Smooth muscle cell (in vitro differentiated cells): Measurements from ENCODE around the gene CRB2. TPM values are rescaled to one million over a fixed set of nuclear protein-coding genes. Genes with fewer than 3 reads are reported as not detected.
"Not testable (repeated sequence)": the region's sequence is repeated elsewhere in the genome, so short reads cannot be mapped to it uniquely, and the experiment has no call there.

ENCODE experiments used
- DNase-seq: peaks from one replicate; lab custom pipeline; 2025; ENCODE audit not compliant: unreplicated experiment; lab: John Stamatoyannopoulos, UW
- H2AFZ ChIP-seq: fragments of 200-600 bp; sonication (generic); 2 replicates; pipeline ENCODE4 v1.6.0; 2016; ENCODE audit warnings: antibody characterized with exemption, low read depth, mild to moderate bottlenecking
- H3F3A ChIP-seq: fragments of 200-600 bp; sonication (generic); 2 replicates; pipeline ENCODE4 v1.6.0; 2017; ENCODE audit warnings: antibody characterized with exemption, low read depth
- H3K27ac ChIP-seq: fragments of 200-600 bp; sonication (generic); 2 replicates; pipeline ENCODE4 v1.5.1; 2016; ENCODE audit warnings: low read depth, mild to moderate bottlenecking
- H3K27me3 ChIP-seq: fragments of 200-600 bp; sonication (generic); 2 replicates; pipeline ENCODE4 v1.6.1; 2016; ENCODE audit warnings: low read depth, mild to moderate bottlenecking
- H3K36me3 ChIP-seq: fragments of 200-600 bp; sonication (generic); 2 replicates; pipeline ENCODE4 v1.5.1; 2016; ENCODE audit warnings: low read depth
- H3K4me1 ChIP-seq: fragments of 200-600 bp; sonication (generic); 2 replicates; pipeline ENCODE4 v1.5.1; 2016; ENCODE audit warnings: low read depth
- H3K4me2 ChIP-seq: fragments of 200-600 bp; sonication (generic); 2 replicates; pipeline ENCODE4 v1.6.0; 2016; ENCODE audit warnings: mild to moderate bottlenecking
- H3K4me3 ChIP-seq: fragments of 200-600 bp; sonication (generic); 2 replicates; pipeline ENCODE4 v1.5.1; 2016; ENCODE audit warnings: mild to moderate bottlenecking
- H3K79me2 ChIP-seq: fragments of 200-600 bp; sonication (generic); 2 replicates; pipeline ENCODE4 v1.6.0; 2016; ENCODE audit warnings: low read depth, mild to moderate bottlenecking
- H3K9ac ChIP-seq: fragments of 200-600 bp; sonication (generic); 2 replicates; pipeline ENCODE4 v1.6.0; 2016; ENCODE audit warnings: low read depth
- H3K9me3 ChIP-seq: fragments of 200-600 bp; sonication (generic); replicated peaks from 2 replicates; pipeline ENCODE4 v1.5.1; 2016; ENCODE audit warnings: low read depth
- H4K20me1 ChIP-seq: fragments of 200-600 bp; sonication (generic); 2 replicates; pipeline ENCODE4 v1.6.0; 2016; ENCODE audit warnings: low read depth
- CTCF ChIP-seq: fragments of 200-600 bp; sonication (generic); IDR thresholded peaks from 2 replicates; pipeline ENCODE4 v1.5.1; 2017; ENCODE audit warnings: borderline replicate concordance, mild to moderate bottlenecking, antibody characterized with exemption; ENCODE audit not compliant: insufficient read depth, poor library complexity, severe bottlenecking
- WGBS: methylation state at CpG from one replicate; pipeline ENCODE4 v1.1.7; 2016; ENCODE audit warnings: low lambda C conversion rate; 5-methylcytosine and 5-hydroxymethylcytosine counted together
- polyA plus RNA-seq: library from polyadenylated mRNA; unstranded; fragments of >200 nt; fragmentation: Nextera tagmentation; extraction: Ambion mirVana; gene quantifications from 2 replicates; pipeline ENCODE4 v1.2.1, GENCODE V29; 2016
- total RNA-seq: library from RNA; depleted of rRNA; stranded (reverse); fragments of >200 nt; gene quantifications from 2 replicates; pipeline ENCODE4 v1.2.3, GENCODE V29; 2014

The CRB2 gene
- total and polyA plus RNA-seq, 2 experiments from 2014 or later, result 1.7 to 3.1 TPM

- Histone ChIP-seq H3K9me3 (no peaks in the 10 kb centered on the region), H3K9ac (no peak overlapping the region), H3F3A (peaks cover 7% of the 10 kb centered on the region), H3K4me2 (no peak overlapping the region), H2AFZ (no peak overlapping the region), H3K36me3 (no peaks in the 10 kb centered on the region), H3K4me1 (peaks cover 15% of the 10 kb centered on the region), H3K27ac (no peak overlapping the region), H3K4me3 (no peak overlapping the region), H3K79me2 (no peaks in the 10 kb centered on the region), H3K27me3 (no peaks in the 10 kb centered on the region), H4K20me1 (no peaks in the 10 kb centered on the region)
- TF ChIP-seq CTCF, result no peak
- DNase-seq, result no peak
- 90% methylated on average over 15 of the region's 15 CpGs for WGBS
Observed at GRCh38 chr9:123331346-123332060, 24.5 kb upstream of the CRB2 start.

GRCh38 chr9:123333058-123333669, 22.8 kb upstream of the CRB2 start:
- H3K9ac ChIP-seq, DNase-seq, H3K36me3 ChIP-seq, H3K79me2 ChIP-seq, H3K4me3 ChIP-seq, H4K20me1 ChIP-seq, H3K9me3 ChIP-seq, H2AFZ ChIP-seq, H3K27me3 ChIP-seq, H3F3A ChIP-seq: not testable (repeated sequence)
- peak overlapping the region; percentile 63 for H3K27ac ChIP-seq
- H3K4me2 ChIP-seq, result peak overlapping the region; percentile 27
- WGBS, result 29% methylated on average over 8 of the region's 8 CpGs
- H3K4me1 ChIP-seq, result peaks cover 16% of the 10 kb centered on the region

DNA sequence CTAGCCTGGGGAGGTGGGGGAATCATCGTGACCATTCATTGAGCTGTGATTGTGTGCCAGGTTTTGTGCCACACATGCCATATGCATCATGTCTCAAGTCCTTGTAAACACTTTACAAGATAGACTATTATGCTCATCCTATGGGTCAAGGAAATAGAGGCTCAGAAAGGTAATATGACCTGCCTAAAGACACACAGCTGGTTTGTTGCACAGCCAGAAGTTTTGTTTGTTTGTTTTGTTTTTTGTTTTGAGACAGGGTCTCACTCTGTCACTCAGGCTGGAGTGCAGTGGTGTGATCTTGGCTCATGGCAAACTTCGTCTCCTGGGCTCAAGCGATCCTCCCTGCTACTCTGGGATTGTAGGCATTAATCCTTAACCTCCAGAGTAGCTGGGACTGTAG, 21.4 kb upstream of the CRB2 start:
- peaks cover 16% of the 10 kb centered on the region for H3K4me1 ChIP-seq

More for the DNA sequence above, 21.4 kb upstream of the CRB2 start:
- no peaks in the 10 kb centered on the region for H3K27me3 ChIP-seq
- no peaks in the 10 kb centered on the region for H3K79me2 ChIP-seq
- no peaks in the 10 kb centered on the region for H3K36me3 ChIP-seq
- 100% methylated on average over 3 of the region's 3 CpGs for WGBS
- H3K4me2 ChIP-seq, result peak overlapping the region; percentile 68
- H3F3A ChIP-seq, result peaks cover 7% of the 10 kb centered on the region
- no peak overlapping the region for H3K9ac ChIP-seq
- H3K9me3 ChIP-seq, result no peaks in the 10 kb centered on the region
- DNase-seq, result no peak
- no peak overlapping the region for H2AFZ ChIP-seq
- H3K4me3 ChIP-seq, result no peak overlapping the region
- no peaks in the 10 kb centered on the region for H4K20me1 ChIP-seq
- no peak for TF ChIP-seq CTCF
- H3K27ac ChIP-seq, result peak overlapping the region; percentile 64
